RWPE2 (cell line): Measurements from ENCODE around the gene PHLDB3.

Experiments used
- ATAC-seq: fragments of 200-7000 bp; cut with Tn5 transposase; 3 replicates; pipeline ENCODE4 v1.9.1; 2021; ENCODE audit warnings: low read depth
- DNase-seq: peaks from one replicate; pipeline ENCODE4 v3.0.0-alpha.2; 2020; ENCODE audit warnings: low spot score
- H3K27ac ChIP-seq: fragments of 450-650 bp; 2 replicates; pipeline ENCODE4 v1.5.1; 2017; ENCODE audit warnings: mild to moderate bottlenecking; ENCODE audit not compliant: poor library complexity, severe bottlenecking
- H3K27me3 ChIP-seq: fragments of 250-450 bp; sonication (Bioruptor Pico); 2 replicates; pipeline ENCODE4 v1.5.1; 2021; ENCODE audit warnings: mild to moderate bottlenecking, moderate library complexity; ENCODE audit not compliant: insufficient read depth, poor library complexity, severe bottlenecking
- H3K36me3 ChIP-seq: fragments of 250-450 bp; sonication (Bioruptor Pico); 2 replicates; pipeline ENCODE4 v1.5.1; 2020; ENCODE audit warnings: low read depth, mild to moderate bottlenecking, moderate library complexity
- H3K4me1 ChIP-seq: fragments of 250-450 bp; sonication (Bioruptor Pico); 2 replicates; pipeline ENCODE4 v1.5.1; 2021; ENCODE audit warnings: mild to moderate bottlenecking, moderate library complexity; ENCODE audit not compliant: insufficient read depth, poor library complexity, severe bottlenecking
- H3K4me3 ChIP-seq: fragments of 250-450 bp; sonication (Bioruptor Pico); 2 replicates; pipeline ENCODE4 v1.5.1; 2021; ENCODE audit warnings: mild to moderate bottlenecking, moderate library complexity; ENCODE audit not compliant: severe bottlenecking
- H3K9me3 ChIP-seq: fragments of 250-450 bp; sonication (Bioruptor Pico); 2 replicates; pipeline ENCODE4 v1.5.1; 2021; ENCODE audit warnings: mild to moderate bottlenecking, moderate library complexity; ENCODE audit not compliant: severe bottlenecking
- TF ChIP-seq, protein P1 (sequence below): fragments of 450-650 bp; IDR thresholded peaks from one replicate; pipeline ENCODE4 v1.5.1; 2017; ENCODE audit warnings: mild to moderate bottlenecking, moderate library complexity; ENCODE audit not compliant: poor library complexity, severe bottlenecking

The PHLDB3 gene

DNA sequence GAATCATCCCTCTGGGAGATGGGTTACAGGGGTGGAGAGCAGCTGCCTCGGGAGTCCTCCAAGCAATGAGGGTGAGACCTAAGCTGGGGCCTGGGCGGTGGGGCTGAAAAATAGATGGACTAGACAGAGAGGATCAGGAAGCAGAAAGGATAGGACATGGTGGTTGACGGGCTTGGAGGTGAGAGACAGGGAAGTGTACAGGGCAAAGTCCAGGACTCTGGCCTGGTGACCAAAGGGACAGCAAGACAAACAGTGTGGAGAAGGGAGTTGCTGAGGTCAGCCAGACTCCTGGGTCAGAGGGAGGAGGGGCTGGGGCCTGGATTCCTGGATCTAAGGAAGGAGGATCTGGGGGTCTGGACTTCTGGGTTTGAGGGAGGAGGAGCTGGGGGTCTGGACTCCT lies 5.5 kb downstream of the PHLDB3 start:
- Histone ChIP-seq H3K4me1 (no peaks in the 10 kb centered on the region), H3K27ac (no peak overlapping the region), H3K27me3 (no peaks in the 10 kb centered on the region), H3K9me3 (no peaks in the 10 kb centered on the region), H3K4me3 (no peak overlapping the region), H3K36me3 (peaks cover 7% of the 10 kb centered on the region; the same call in 1 of the 2 replicates)
- DNase-seq: no peak
- no peak for ATAC-seq
- TF ChIP-seq, protein P1, sequence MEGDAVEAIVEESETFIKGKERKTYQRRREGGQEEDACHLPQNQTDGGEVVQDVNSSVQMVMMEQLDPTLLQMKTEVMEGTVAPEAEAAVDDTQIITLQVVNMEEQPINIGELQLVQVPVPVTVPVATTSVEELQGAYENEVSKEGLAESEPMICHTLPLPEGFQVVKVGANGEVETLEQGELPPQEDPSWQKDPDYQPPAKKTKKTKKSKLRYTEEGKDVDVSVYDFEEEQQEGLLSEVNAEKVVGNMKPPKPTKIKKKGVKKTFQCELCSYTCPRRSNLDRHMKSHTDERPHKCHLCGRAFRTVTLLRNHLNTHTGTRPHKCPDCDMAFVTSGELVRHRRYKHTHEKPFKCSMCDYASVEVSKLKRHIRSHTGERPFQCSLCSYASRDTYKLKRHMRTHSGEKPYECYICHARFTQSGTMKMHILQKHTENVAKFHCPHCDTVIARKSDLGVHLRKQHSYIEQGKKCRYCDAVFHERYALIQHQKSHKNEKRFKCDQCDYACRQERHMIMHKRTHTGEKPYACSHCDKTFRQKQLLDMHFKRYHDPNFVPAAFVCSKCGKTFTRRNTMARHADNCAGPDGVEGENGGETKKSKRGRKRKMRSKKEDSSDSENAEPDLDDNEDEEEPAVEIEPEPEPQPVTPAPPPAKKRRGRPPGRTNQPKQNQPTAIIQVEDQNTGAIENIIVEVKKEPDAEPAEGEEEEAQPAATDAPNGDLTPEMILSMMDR: no peak

DNA sequence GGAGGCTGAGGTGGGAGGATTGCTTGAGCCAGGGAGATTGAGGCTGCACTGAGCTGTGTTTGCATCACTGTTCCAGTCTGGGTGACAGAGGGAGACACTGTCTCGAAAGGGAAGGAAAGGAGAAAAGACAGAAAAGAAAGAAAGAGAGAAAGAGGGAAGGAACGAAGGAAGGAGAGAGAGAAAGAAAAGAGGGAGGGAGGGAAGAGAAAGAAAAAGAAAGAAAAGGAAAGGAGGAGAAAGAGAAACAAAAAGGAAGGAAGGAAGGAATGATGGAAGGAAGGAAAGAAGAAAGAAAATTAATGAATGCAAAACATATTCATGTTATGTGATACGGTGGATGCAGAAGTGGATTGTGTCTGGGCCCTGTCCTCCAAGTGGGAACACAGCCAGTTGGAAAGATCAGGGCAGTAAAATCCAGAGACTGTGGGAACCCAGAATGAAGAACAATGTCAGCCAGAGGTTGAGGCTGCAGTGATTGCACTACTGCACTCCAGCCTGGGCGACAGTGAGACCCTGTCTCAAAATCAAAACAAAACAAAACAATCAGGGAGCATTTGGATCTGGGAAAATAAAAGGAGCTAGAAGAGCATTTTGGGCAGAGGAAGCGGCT lies 6.2 kb downstream of the PHLDB3 start:
- Histone ChIP-seq H3K9me3 (no peaks in the 10 kb centered on the region), H3K4me1 (no peaks in the 10 kb centered on the region), H3K36me3 (peaks cover 7% of the 10 kb centered on the region; the same call in 1 of the 2 replicates), H3K27ac (no peak overlapping the region), H3K27me3 (no peaks in the 10 kb centered on the region), H3K4me3 (no peak overlapping the region)
- TF ChIP-seq, protein P1: no peak
- DNase-seq (no peak), ATAC-seq (no peak)

DNA sequence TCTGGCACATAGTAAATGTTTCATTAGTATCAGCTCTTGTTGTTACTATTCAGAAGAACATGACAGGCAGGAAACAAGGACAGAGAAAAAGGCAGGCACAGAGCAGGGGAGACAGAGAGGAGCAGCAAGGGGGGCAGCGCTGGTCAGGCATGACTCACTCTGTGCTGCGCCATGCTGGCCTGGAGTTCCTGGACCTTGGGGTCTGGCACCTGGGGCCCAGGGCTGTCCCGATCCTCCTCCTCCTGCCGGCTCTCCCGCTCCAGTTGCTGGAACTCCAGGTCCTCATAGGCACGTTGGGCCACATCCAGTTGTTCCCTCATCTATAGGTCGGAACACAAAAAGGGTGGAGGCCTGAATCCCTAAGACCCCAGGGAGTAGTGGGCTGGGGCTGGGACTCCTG lies 7.6 kb downstream of the PHLDB3 start:
- Histone ChIP-seq H3K27me3 (no peaks in the 10 kb centered on the region), H3K4me1 (no peaks in the 10 kb centered on the region), H3K27ac (no peak overlapping the region), H3K36me3 (peaks cover 7% of the 10 kb centered on the region; the same call in 1 of the 2 replicates), H3K9me3 (no peaks in the 10 kb centered on the region), H3K4me3 (no peak overlapping the region)
- ATAC-seq (no peak), DNase-seq (no peak)
- TF ChIP-seq, protein P1: no peak

DNA sequence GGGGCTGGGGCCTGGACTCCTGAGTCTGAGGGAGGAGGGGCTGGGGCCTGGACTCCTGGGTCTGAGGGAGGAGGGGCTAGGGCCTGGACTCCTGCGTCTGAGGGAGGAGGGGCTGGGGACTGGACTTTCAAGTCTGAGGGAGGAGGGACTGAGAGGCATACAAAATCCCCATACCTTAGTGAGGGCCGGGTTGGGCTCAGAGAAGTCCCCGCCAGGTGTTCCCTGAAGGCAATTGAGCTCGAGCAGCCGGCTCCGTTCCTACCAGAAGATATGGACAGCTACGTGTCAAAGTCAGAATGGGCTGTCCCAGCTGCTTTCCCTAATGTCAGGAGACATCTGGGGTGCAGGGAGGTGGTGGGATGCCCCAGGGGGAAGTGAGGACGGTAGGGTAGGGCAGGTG lies 9.5 kb downstream of the PHLDB3 start:
- no peak for DNase-seq
- Histone ChIP-seq H3K27ac (no peak overlapping the region), H3K9me3 (no peaks in the 10 kb centered on the region), H3K27me3 (no peaks in the 10 kb centered on the region), H3K36me3 (0 out of 2 replicates have a peak, but pooled peaks cover 3% of the 10 kb centered on the region), H3K4me1 (no peaks in the 10 kb centered on the region), H3K4me3 (no peak overlapping the region)
- TF ChIP-seq, protein P1: no peak
- no peak for ATAC-seq

DNA sequence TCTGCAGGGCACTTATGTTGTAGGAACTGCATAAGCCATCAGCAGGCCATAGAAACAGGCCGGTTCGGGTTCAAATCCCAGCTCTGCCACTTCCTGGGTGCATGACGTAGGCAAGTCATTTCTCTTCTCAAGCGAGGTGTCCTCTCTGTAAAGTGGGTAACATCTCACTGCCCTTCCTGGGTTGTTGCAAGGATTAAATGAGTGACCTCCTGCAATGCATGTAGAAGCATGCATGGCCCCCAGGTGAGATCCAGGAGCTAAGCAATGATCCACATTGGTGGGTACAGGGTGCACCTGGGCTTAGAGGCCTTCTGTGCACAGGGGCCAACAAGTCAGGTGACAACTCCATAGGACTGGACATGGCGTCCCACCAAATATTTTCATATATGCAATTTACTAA lies 13.8 kb downstream of the PHLDB3 start:
- TF ChIP-seq, protein P1: no peak
- Histone ChIP-seq H3K36me3 (no peaks in the 10 kb centered on the region), H3K27me3 (no peaks in the 10 kb centered on the region), H3K4me1 (no peaks in the 10 kb centered on the region), H3K27ac (no peak overlapping the region), H3K4me3 (no peak overlapping the region), H3K9me3 (no peaks in the 10 kb centered on the region)
- DNase-seq: no peak
- no peak for ATAC-seq
